Ascending aorta (tissue), 2 donors: ENCODE results near the gene IQSEC3. TPM values are rescaled to one million over a fixed set of nuclear protein-coding genes. Genes with fewer than 3 reads are reported as not detected.

Source experiments
- DNase-seq, 2 donors: peaks; one replicate each; pipeline ENCODE4 v3.0.0-alpha.2; 2019; ENCODE audit warnings: low spot score in 2 of 2
- H3K27ac ChIP-seq, 2 donors: fragments of 200-600 bp; sonication (generic); one replicate each; pipeline ENCODE4 v1.5.1; 2016 to 2017; ENCODE audit warnings: mild to moderate bottlenecking in 1 of 2
- H3K27me3 ChIP-seq: fragments of 200-600 bp; sonication (generic); one replicate; pipeline ENCODE4 v1.5.1; 2017
- H3K36me3 ChIP-seq, 2 donors: fragments of 200-600 bp; sonication (generic); one replicate each; pipeline ENCODE4 v1.5.1; 2016
- H3K4me1 ChIP-seq, 2 donors: fragments of 200-600 bp; sonication (generic); one replicate each; pipeline ENCODE4 v1.5.1; 2016 to 2017; ENCODE audit warnings: mild to moderate bottlenecking in 1 of 2
- H3K4me3 ChIP-seq, 2 donors: fragments of 200-600 bp; sonication (generic); one replicate each; pipeline ENCODE4 v1.5.1; 2016 to 2017; ENCODE audit warnings: mild to moderate bottlenecking in 1 of 2
- H3K9me3 ChIP-seq, 2 donors: fragments of 200-600 bp; sonication (generic); one replicate each; pipeline ENCODE4 v1.5.1; 2016
- intact Hi-C: fragments of 100-400 bp; cut with DNase I; formaldehyde crosslinking; loops from one replicate; pipeline ENCODE4 v1.15.1; 2023
- total RNA-seq: library from RNA; depleted of rRNA; stranded (reverse); fragments of >200 nt; gene quantifications from one replicate; pipeline ENCODE4 v1.1.0, GENCODE V29; 2016
- TF ChIP-seq, protein P1 (sequence below), 3 experiments: fragments of 200-600 bp in 2 of 3; fragments of 450-650 bp in 1 of 3; sonication (generic) in 2 of 3; IDR thresholded peaks; one replicate each; pipeline ENCODE4 v1.5.1; 2016 to 2019; ENCODE audit warnings: antibody characterized with exemption in 3 of 3, mild to moderate bottlenecking in 1 of 3, moderate library complexity in 1 of 3

The IQSEC3 gene
- total RNA-seq, 1 donor from 2014 or later: 0.53 TPM

DNA sequence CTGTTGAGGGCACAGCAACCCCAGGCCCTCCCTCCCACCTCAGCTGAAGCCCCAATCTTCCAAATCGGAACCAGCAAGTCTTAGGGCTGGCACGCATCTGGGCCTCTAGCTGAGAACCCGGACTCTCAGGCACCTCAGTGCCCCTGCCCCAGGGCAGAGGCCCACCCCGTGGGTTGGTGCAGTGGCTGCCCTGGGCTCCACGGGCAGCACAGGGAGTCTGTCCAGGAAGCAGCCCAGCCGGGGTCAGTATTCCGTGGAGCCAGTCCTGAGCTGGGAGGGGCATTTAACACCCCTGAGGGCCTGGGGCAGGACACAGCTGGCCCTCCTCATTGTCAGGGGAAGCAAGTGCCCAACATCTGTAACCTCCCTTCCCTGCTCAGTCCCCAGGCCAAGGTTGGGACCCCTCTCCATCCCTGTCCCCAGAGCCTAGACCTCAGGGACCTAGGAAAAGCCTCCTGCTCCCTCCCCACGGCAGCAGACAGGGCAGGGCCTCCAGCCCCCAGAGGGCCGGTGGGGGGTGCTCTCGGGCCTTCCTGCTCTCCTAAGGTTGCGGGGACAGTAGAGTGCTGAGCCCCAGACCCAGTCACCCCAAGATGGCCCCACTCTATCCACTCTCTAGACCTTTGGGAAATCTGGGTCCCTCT is 110.9 kb downstream of the IQSEC3 start:
- Histone ChIP-seq H3K9me3 (no peaks in the 10 kb centered on the region), H3K36me3 (no peaks in the 10 kb centered on the region), H3K4me3 (no peak overlapping the region), H3K27me3 (no peaks in the 10 kb centered on the region), H3K27ac (no peak overlapping the region), H3K4me1 (peaks cover 2 to 5% of the 10 kb centered on the region in 2 donors)
- DNase-seq: no peak
- intact Hi-C loops: no loop called here
- TF ChIP-seq, protein P1, sequence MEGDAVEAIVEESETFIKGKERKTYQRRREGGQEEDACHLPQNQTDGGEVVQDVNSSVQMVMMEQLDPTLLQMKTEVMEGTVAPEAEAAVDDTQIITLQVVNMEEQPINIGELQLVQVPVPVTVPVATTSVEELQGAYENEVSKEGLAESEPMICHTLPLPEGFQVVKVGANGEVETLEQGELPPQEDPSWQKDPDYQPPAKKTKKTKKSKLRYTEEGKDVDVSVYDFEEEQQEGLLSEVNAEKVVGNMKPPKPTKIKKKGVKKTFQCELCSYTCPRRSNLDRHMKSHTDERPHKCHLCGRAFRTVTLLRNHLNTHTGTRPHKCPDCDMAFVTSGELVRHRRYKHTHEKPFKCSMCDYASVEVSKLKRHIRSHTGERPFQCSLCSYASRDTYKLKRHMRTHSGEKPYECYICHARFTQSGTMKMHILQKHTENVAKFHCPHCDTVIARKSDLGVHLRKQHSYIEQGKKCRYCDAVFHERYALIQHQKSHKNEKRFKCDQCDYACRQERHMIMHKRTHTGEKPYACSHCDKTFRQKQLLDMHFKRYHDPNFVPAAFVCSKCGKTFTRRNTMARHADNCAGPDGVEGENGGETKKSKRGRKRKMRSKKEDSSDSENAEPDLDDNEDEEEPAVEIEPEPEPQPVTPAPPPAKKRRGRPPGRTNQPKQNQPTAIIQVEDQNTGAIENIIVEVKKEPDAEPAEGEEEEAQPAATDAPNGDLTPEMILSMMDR (IDR thresholded peaks at IDR 0.05): no peak

DNA sequence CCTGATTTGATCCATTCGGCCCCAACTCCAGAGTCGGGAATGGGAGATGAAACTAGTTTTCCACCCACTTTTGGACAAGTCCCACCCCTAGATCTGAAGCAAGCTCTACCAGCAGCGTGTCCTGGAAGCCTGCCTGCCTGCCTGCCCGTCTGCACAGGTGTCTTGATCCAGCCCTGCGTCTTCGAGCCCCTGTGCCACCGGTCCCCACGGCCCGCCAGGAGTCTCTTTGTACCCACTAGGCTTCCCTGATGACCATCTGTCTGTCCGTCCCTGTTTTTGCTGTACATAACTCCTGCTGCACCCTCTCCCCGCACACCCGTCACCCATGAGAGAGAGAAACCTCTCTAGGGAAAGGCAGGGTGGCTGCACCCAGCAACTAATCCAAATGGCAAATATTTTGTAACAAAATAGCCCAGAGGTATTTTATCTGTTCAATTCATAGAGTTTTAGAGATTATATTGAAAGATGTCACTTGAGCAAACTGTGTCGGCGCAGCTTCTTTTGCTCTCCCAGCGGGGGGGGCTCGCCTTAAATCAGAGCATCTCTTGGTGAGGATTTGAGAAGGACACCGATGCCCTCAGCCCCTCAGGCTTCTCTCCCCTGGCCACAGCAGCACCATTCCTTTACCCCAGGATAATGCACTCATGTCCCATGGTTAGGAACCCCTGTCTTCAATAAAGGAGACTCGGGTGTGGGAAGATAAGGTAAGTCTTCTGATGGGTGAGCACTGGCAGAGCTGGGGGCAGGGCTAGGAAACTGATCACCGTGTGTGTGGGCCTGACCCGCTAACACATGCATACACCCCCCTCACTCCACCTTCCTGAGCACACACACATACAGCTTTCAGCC is 111.6 kb downstream of the IQSEC3 start:
- H3K4me1 ChIP-seq: peaks cover 2 to 5% of the 10 kb centered on the region in 2 donors
- DNase-seq: no peak
- intact Hi-C loops: no loop called here

DNA sequence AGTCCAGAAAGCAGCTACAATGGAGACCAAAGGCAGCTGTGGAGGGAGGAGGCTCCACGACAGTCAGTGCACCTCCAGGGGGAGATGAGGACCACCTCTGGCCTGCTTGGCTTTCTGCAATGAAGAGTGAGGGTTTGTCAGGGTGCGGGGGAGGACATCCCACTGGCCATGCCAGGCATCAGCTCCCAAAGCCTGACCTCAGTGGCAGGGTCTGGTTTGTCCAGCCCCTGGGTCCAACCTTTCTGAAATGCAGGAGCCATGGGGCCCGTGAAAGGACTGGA is 112.2 kb downstream of the IQSEC3 start:
- DNase-seq: no peak
- Histone ChIP-seq H3K4me3 (no peak overlapping the region), H3K27me3 (no peaks in the 10 kb centered on the region), H3K36me3 (no peaks in the 10 kb centered on the region), H3K27ac (no peak overlapping the region), H3K4me1 (peaks cover 2 to 5% of the 10 kb centered on the region in 2 donors), H3K9me3 (no peaks in the 10 kb centered on the region)
- TF ChIP-seq, protein P1 (IDR thresholded peaks at IDR 0.05): no peak
- intact Hi-C loops: no loop called here

More for the DNA sequence above, 111.6 kb downstream of the IQSEC3 start:
- Histone ChIP-seq H3K4me3 (no peak overlapping the region), H3K27me3 (no peaks in the 10 kb centered on the region), H3K27ac (no peak overlapping the region), H3K9me3 (no peaks in the 10 kb centered on the region), H3K36me3 (no peaks in the 10 kb centered on the region)
- TF ChIP-seq, protein P1 (IDR thresholded peaks at IDR 0.05): no peak

DNA sequence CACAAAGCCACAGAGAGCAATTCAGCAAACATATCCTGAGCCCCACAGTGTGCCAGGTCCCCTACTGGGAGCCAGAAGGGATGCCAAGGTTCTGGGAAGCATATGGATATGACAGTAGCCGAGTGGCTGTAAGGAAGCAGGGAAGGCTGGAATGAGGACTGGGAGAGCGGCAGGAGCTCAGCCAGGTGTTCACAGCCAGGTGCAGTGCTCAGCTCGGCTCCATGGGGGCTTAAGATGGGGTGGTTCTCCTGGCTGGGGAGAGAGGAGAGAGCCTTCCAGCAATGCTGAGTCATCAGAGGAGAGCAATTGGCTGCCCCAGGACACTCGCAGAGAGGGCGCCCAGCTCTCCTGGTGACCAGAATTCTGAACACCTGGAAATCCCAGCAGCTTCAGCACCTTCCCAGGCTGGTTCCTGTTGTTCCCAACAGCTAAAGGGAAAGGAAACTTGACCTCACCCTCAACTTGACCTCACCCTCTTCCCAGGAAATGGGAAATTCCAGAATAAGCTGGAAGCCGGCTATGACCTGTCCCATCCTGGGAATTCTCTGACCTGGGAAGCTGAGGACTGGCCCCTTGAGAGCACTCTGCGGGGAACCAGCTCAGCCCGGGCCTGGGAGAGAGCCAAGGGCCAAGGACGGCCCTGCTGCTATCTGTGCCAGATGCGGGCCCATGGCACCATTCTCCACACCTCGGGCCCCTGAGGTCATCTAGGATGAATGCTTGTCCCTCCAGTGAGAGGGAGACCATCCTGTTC is 112.7 kb downstream of the IQSEC3 start:
- Histone ChIP-seq H3K4me1 (peaks cover 2 to 5% of the 10 kb centered on the region in 2 donors), H3K27me3 (no peaks in the 10 kb centered on the region), H3K27ac (no peak overlapping the region), H3K4me3 (no peak overlapping the region), H3K36me3 (no peaks in the 10 kb centered on the region), H3K9me3 (no peaks in the 10 kb centered on the region)
- TF ChIP-seq, protein P1 (IDR thresholded peaks at IDR 0.05): no peak
- DNase-seq: no peak
- intact Hi-C loops: no loop called here

DNA sequence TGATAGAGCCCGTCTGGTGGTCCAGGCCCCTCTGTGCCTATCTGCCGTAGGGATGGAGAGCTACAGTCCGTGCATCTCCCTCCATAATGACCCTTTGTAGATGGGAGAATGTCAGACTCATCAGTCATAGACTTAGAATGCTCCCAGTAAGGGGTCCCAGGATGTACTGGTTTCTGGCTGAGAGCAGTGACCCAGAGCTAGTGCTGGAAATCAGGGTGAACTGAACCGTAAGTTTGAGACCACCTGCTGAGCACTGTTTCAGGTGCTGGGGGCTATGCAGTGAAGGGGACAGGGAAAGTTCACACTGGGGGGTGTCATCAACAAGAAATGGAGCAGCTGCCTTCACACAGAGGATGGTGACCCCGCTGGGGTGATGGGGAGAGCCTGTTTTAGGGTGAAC is 113.3 kb downstream of the IQSEC3 start:
- Histone ChIP-seq H3K9me3 (no peaks in the 10 kb centered on the region), H3K27ac (no peak overlapping the region), H3K4me1 (peaks cover 2 to 5% of the 10 kb centered on the region in 2 donors), H3K36me3 (no peaks in the 10 kb centered on the region), H3K4me3 (no peak overlapping the region), H3K27me3 (no peaks in the 10 kb centered on the region)
- intact Hi-C loops: no loop called here
- DNase-seq: no peak
- TF ChIP-seq, protein P1 (IDR thresholded peaks at IDR 0.05): no peak
